Measurements from ENCODE around the gene JAK3.

Gene JAK3

GRCh38 chr19:17840019-17840418, 7.8 kb downstream of the JAK3 start:
- no peak for DNase-seq (ENCODE audit: low spot score)

- DNase-seq (ENCODE audit: low spot score): no peak
Measured at GRCh38 chr19:17837972-17838371, 9.8 kb downstream of the JAK3 start.

- no peak for DNase-seq (ENCODE audit: low spot score)
Measured at GRCh38 chr19:17836530-17836929, 11.3 kb downstream of the JAK3 start.

- no peak for DNase-seq (ENCODE audit: low spot score)
Measured at GRCh38 chr19:17835182-17836006, 12.4 kb downstream of the JAK3 start.

GRCh38 chr19:17834350-17835181, 13.2 kb downstream of the JAK3 start:
- DNase-seq (ENCODE audit: low spot score): no peak

- no peak for DNase-seq (ENCODE audit: low spot score)
Measured at GRCh38 chr19:17832443-17833208, 15.2 kb downstream of the JAK3 start.

- no peak for DNase-seq (ENCODE audit: low spot score)
Measured at GRCh38 chr19:17831419-17831888, 16.3 kb downstream of the JAK3 start.

GRCh38 chr19:17830567-17831418, 17.0 kb downstream of the JAK3 start:
- no peak for DNase-seq (ENCODE audit: low spot score)

GRCh38 chr19:17829855-17830566, 17.8 kb downstream of the JAK3 start:
- DNase-seq (ENCODE audit: low spot score): no peak

GRCh38 chr19:17826508-17827056, 21.2 kb downstream of the JAK3 start:
- no peak for DNase-seq (ENCODE audit: low spot score)

- no peak for DNase-seq (ENCODE audit: low spot score)
Measured at GRCh38 chr19:17824339-17824738, 23.4 kb downstream of the JAK3 start.

- DNase-seq (ENCODE audit: low spot score): no peak
Measured at GRCh38 chr19:17821190-17821589, 26.6 kb downstream of the JAK3 start, which contains the start of gene INSL3. INSL3 (minus strand) TSS chr19:17821519; CDS start chr19:17821506, 13 bp downstream.

- no peak for DNase-seq (ENCODE audit: low spot score)
Measured at GRCh38 chr19:17817668-17818363, 30.0 kb downstream of the JAK3 start.

- DNase-seq (ENCODE audit: low spot score): no peak
Measured at GRCh38 chr19:17812099-17812498, 35.7 kb downstream of the JAK3 start.

GRCh38 chr19:17811681-17812080, 36.1 kb downstream of the JAK3 start:
- DNase-seq (ENCODE audit: low spot score): no peak

GRCh38 chr19:17811103-17811502, 36.7 kb downstream of the JAK3 start:
- DNase-seq (ENCODE audit: low spot score): no peak

GRCh38 chr19:17807731-17808316, 40.0 kb downstream of the JAK3 start:
- no peak for DNase-seq (ENCODE audit: low spot score)

- DNase-seq (ENCODE audit: low spot score): no peak
Measured at GRCh38 chr19:17806945-17807344, 40.8 kb downstream of the JAK3 start.

GRCh38 chr19:17805427-17805826, 42.4 kb downstream of the JAK3 start:
- DNase-seq (ENCODE audit: low spot score): no peak

All from globus pallidus (tissue), 1 donor.